Loucy (cell line): Measurements from ENCODE around the gene NCOA1.

Experiments used
- H2AFZ ChIP-seq: fragments of 200-600 bp; sonication (generic); 2 replicates; pipeline ENCODE4 v1.6.0; 2016; ENCODE audit warnings: antibody characterized with exemption, mild to moderate bottlenecking, low read length, moderate library complexity
- H3F3A ChIP-seq: fragments of 200-600 bp; 2 replicates; pipeline ENCODE4 v1.6.0; 2016; ENCODE audit warnings: antibody characterized with exemption, low read depth, mild to moderate bottlenecking
- H3K27me3 ChIP-seq: fragments of 200-600 bp; sonication (generic); 2 replicates; pipeline ENCODE4 v1.6.1; 2014; ENCODE audit warnings: low read length, mild to moderate bottlenecking; ENCODE audit not compliant: insufficient read depth, poor library complexity, severe bottlenecking
- H3K36me3 ChIP-seq: fragments of 200-600 bp; sonication (generic); 2 replicates; pipeline ENCODE4 v1.6.1; 2016; ENCODE audit warnings: low read length; ENCODE audit not compliant: insufficient read depth
- H3K4me1 ChIP-seq: fragments of 200-600 bp; sonication (generic); 2 replicates; pipeline ENCODE4 v1.5.1; 2014; ENCODE audit warnings: low read length, mild to moderate bottlenecking; ENCODE audit not compliant: insufficient read depth, poor library complexity, severe bottlenecking
- H3K4me2 ChIP-seq: fragments of 200-600 bp; sonication (generic); 2 replicates; pipeline ENCODE4 v1.6.0; 2014; ENCODE audit warnings: antibody characterized with exemption, low read length, low read depth, mild to moderate bottlenecking; ENCODE audit not compliant: poor library complexity, severe bottlenecking
- H3K4me3 ChIP-seq: fragments of 200-600 bp; sonication (generic); 2 replicates; pipeline ENCODE4 v1.5.1; 2014; ENCODE audit warnings: low read length, mild to moderate bottlenecking, mixed read lengths; ENCODE audit not compliant: poor library complexity, severe bottlenecking
- H3K79me2 ChIP-seq: fragments of 200-600 bp; sonication (generic); 2 replicates; pipeline ENCODE4 v1.6.1; 2014; ENCODE audit warnings: low read length; ENCODE audit not compliant: insufficient read depth
- H3K9ac ChIP-seq: fragments of 200-600 bp; sonication (generic); 2 replicates; pipeline ENCODE4 v1.6.0; 2014; ENCODE audit warnings: mild to moderate bottlenecking, low read depth, low read length, moderate library complexity; ENCODE audit not compliant: poor library complexity, severe bottlenecking
- H3K9me2 ChIP-seq: fragments of 200-600 bp; sonication (generic); replicated peaks from 2 replicates; pipeline ENCODE4 v1.6.1; 2016; ENCODE audit warnings: low read depth, low read length, mixed read lengths
- H3K9me3 ChIP-seq: fragments of 200-600 bp; sonication (generic); 2 replicates; pipeline ENCODE4 v1.6.1; 2014; ENCODE audit warnings: mild to moderate bottlenecking, antibody characterized with exemption, low read length, low read depth; ENCODE audit not compliant: insufficient read depth
- H4K20me1 ChIP-seq: fragments of 200-600 bp; sonication (generic); 2 replicates; pipeline ENCODE4 v1.6.0; 2014; ENCODE audit warnings: antibody characterized with exemption, low read length, mild to moderate bottlenecking; ENCODE audit not compliant: insufficient read depth, poor library complexity, severe bottlenecking
- EZH2phosphoT487 ChIP-seq: fragments of 200-600 bp; IDR thresholded peaks from 2 replicates; pipeline ENCODE4 v1.6.1; 2018; ENCODE audit warnings: antibody characterized with exemption, mild to moderate bottlenecking, moderate library complexity, borderline replicate concordance
- TF ChIP-seq, protein P1 (sequence below): fragments of 200-600 bp; sonication (generic); conservative IDR thresholded peaks from 2 replicates; pipeline ENCODE4 v1.5.1; 2014; ENCODE audit warnings: mild to moderate bottlenecking, antibody characterized with exemption, low read length

The NCOA1 gene

DNA sequence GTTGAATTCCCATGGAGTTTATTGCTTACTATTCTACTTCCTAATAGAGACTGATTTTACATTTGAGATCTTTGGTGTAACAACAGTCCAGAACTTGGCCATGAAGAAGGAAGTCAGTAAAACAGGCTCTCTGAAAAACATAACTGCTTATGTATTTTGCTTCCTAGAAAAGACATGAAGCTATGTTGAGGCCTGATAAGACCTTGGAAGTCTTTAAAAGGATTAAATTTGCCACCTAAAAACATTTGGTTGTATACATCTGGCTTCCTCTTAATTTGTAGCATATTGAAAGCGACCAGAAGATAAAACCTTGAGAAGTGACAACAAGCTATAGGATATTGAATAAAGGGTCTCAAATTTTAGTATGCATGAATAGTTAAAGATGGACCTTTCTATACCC lies 265.7 kb downstream of the NCOA1 start:
- H3K4me2 ChIP-seq, result no peak overlapping the region
- H2AFZ ChIP-seq, result no peak overlapping the region
- no peaks in the 10 kb centered on the region for H3K27me3 ChIP-seq
- TF ChIP-seq, protein P1, sequence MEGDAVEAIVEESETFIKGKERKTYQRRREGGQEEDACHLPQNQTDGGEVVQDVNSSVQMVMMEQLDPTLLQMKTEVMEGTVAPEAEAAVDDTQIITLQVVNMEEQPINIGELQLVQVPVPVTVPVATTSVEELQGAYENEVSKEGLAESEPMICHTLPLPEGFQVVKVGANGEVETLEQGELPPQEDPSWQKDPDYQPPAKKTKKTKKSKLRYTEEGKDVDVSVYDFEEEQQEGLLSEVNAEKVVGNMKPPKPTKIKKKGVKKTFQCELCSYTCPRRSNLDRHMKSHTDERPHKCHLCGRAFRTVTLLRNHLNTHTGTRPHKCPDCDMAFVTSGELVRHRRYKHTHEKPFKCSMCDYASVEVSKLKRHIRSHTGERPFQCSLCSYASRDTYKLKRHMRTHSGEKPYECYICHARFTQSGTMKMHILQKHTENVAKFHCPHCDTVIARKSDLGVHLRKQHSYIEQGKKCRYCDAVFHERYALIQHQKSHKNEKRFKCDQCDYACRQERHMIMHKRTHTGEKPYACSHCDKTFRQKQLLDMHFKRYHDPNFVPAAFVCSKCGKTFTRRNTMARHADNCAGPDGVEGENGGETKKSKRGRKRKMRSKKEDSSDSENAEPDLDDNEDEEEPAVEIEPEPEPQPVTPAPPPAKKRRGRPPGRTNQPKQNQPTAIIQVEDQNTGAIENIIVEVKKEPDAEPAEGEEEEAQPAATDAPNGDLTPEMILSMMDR, result no peak
- no peak for TF ChIP-seq EZH2phosphoT487
- no peaks in the 10 kb centered on the region for H4K20me1 ChIP-seq
- H3K4me3 ChIP-seq, result no peak overlapping the region
- H3K4me1 ChIP-seq, result no peaks in the 10 kb centered on the region
- no peaks in the 10 kb centered on the region for H3K9me3 ChIP-seq
- no peaks in the 10 kb centered on the region for H3F3A ChIP-seq
- no peaks in the 10 kb centered on the region for H3K9me2 ChIP-seq
- no peaks in the 10 kb centered on the region for H3K79me2 ChIP-seq
- H3K36me3 ChIP-seq, result peaks cover 56% of the 10 kb centered on the region; the same call in 1 of the 2 replicates
- no peak overlapping the region for H3K9ac ChIP-seq

DNA sequence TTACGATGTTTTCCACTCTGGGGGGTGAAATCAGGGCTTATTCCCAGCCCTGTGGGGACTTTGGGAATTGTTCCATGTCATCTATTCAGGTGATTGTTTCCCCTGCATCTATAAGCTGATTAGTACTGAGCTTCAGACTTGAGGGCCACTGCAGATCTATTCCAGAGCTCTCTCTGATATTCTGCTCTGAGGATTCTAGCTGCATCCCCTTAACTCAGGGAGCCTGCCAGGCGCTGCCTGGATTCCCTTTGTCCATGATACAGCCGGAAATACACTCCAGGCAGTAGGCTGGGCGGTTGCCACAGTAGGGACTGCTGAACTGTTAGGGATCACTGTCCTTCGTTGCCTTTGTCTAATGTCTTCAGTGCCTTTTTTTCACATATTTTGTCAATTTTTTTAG lies 270.8 kb downstream of the NCOA1 start:
- peaks cover 4% of the 10 kb centered on the region for H3K4me1 ChIP-seq
- no peak overlapping the region for H3K4me3 ChIP-seq
- H3K9me3 ChIP-seq, result no peaks in the 10 kb centered on the region
- H3K27me3 ChIP-seq, result no peaks in the 10 kb centered on the region
- H3F3A ChIP-seq, result no peaks in the 10 kb centered on the region
- no peaks in the 10 kb centered on the region for H3K79me2 ChIP-seq
- H3K4me2 ChIP-seq, result no peak overlapping the region
- no peak overlapping the region for H2AFZ ChIP-seq
- H4K20me1 ChIP-seq, result no peaks in the 10 kb centered on the region
- no peak overlapping the region for H3K9ac ChIP-seq
- H3K9me2 ChIP-seq, result no peaks in the 10 kb centered on the region
- TF ChIP-seq, protein P1, result no peak
- TF ChIP-seq EZH2phosphoT487, result no peak
- H3K36me3 ChIP-seq, result peaks cover 50% of the 10 kb centered on the region; the same call in 1 of the 2 replicates

DNA sequence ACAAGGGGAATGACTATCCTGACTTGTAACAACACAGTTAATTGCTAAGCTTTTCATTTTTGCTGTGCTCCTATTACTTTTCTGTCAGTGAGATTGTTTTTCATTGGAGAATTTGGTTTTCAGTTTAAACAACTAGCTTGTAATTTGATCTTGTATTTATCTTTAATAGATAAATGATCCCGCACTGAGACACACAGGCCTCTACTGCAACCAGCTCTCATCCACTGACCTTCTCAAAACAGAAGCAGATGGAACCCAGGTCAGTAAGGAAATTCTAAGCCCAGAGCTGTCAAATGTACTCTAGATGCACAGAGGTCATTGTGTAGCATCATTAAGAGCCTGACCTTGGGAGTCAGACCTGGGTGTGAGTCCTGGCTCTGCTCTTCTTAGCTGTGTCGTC lies 271.5 kb downstream of the NCOA1 start:
- peaks cover 4% of the 10 kb centered on the region for H3K4me1 ChIP-seq
- no peaks in the 10 kb centered on the region for H4K20me1 ChIP-seq
- H3K9ac ChIP-seq, result no peak overlapping the region
- TF ChIP-seq, protein P1, result no peak
- TF ChIP-seq EZH2phosphoT487, result no peak
- peaks cover 50% of the 10 kb centered on the region; the same call in 1 of the 2 replicates for H3K36me3 ChIP-seq
- no peaks in the 10 kb centered on the region for H3K9me2 ChIP-seq
- no peak overlapping the region for H3K4me2 ChIP-seq
- no peaks in the 10 kb centered on the region for H3K9me3 ChIP-seq
- H3K27me3 ChIP-seq, result no peaks in the 10 kb centered on the region
- H3K4me3 ChIP-seq, result no peak overlapping the region
- H2AFZ ChIP-seq, result no peak overlapping the region
- no peaks in the 10 kb centered on the region for H3F3A ChIP-seq
- no peaks in the 10 kb centered on the region for H3K79me2 ChIP-seq
